Lung microvascular endothelial cell (primary cell): ENCODE measurements around the gene COL9A2. TPM values are rescaled to one million over a fixed set of nuclear protein-coding genes. Genes with fewer than 3 reads are reported as not detected.

Source experiments
- DNase-seq, 2 donors: peaks; one replicate each; pipeline versions ENCODE4 v3.0.0 to v3.0.0-alpha.2; 2010; ENCODE audit warnings: low read depth in 2 of 2
- total RNA-seq: library from RNA; depleted of rRNA; stranded (reverse); fragments of >200 nt; gene quantifications from 2 replicates; pipeline ENCODE4 v1.2.1, GENCODE V29; 2014

The COL9A2 gene
- total RNA-seq, 1 donor from 2014 or later = 0.79 TPM

DNA sequence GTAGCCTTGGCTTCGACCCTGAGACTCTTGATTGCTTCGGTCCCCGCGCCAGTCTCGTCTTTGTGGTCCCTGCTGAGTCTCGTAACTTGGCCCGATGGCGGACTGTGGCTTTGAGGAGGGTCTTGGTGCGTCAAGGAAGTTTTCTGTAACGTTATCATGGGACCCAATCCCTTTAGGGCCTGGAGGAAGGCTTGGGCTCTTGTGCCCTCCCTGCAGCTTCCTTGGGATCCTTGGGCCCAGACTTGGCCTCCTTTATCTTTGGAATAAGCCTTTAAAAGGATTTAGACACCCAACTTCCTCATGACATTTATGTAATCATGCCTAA is 58.7 kb downstream of the COL9A2 start:
- peak in 1 of 2 donors; percentile 44 for DNase-seq

DNA sequence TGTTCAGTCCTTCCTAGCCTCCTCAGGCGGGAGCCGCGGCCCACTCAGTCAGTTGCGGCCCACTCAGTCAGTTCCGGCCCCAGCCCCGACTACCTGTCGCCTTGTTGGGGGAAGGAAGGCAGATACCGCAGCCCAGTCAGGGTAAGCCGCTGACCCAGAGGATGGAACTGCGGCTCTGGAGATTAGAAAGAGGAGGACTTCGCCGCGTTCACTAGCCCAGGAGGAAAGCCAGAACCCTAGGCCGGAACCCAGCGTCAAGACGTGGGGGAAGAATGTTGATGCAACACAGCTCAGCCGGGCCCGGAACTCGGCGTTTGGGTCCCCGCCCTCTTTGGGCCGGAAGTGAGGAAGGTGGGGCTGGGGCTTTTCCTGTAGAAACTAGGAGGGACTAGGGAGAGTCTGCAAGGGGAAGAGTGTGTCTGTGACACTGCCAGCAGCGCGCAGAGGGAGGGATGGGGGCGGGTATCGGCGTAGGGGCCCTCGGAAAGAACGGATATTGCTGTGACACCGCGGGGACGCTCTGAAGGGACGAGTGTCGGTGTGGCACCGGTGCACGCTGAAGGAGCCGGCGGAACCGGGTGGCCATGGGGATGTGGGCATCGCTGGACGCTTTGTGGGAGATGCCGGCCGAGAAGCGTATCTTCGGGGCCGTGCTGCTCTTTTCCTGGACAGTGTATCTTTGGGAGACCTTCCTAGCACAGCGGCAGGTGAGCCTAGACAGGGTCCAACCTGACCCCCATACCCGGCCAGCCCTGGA is 59.2 kb downstream of the COL9A2 start, which contains the start of gene ZMPSTE24:
Gene ZMPSTE24, plus strand, starts transcription at position 549 of the 757 bp plus-strand sequence. Its CDS starts 36 bp downstream, at position 585.
- DNase-seq = peak; percentile 99

GRCh38 chr1:40257313-40257687 is 59.8 kb downstream of the COL9A2 start:
- no peak for DNase-seq

DNA sequence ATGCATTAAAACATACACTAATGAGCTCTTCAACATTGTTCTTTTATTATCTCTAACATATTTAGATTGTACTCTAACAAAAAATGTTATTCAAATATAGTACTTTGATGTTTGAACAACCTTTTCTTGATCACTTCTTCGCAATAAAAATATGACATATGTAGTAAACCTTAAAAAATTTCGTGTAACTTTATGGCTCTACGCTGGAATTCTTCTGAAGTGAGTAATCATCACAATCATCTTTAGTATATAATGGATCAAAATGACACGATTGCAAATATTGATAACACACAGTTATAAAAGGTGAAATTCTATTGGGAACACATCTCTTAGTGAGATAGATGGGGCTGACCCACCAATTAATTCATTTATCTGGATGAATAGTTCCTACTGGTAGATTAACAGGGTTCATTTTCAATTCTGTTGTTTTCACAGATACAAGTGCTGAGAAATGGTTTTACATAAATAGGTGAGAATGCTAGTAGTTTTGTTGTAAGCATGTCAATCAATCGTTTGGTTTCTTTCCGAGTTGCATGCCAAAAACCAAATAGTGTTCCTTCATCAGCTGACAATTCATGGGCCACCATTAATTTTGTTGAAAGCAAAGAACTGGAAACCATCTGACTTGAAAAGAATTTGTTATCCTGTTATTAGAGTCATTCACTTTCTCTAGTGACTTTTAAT is 60.5 kb downstream of the COL9A2 start:
- DNase-seq = peak; percentile 3 to 32

DNA sequence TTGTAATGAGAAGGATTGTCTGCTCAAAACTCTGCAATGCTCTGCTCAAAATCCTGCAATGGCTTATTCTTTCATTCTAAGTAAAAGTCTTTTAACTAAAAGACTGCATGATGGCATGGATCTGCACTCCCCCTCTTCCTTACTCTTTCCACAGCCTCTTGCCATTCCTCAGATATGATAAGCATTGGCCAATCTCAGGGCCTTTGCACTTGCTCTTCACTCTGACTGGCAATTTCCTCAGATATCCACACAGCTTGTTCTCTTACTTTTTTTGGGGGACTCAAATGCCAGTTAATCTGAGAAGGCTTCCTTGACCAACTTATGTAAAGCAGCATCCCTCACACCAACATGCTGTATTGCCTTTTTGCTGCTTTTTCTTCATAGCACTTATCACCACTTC is 61.9 kb downstream of the COL9A2 start:
- DNase-seq = no peak

DNA sequence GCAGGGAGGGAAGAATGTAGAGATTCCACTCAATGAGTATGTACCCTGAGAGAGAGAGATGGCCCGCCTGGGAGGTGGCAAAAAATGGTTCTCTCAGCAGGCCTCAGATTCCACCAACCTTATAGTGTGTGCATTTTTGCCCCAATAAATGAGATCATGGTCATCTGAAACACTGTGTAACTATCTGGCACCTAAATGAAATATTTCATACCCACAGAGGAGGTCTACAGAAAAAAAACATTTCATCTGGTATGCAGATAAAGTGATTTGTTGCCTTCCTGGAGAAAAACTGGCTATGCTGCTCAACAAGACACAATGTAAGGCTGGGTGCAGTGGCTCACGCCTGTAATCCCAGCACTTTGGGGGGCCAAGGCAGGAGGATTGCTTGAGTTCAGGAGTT is 64.5 kb downstream of the COL9A2 start:
- no peak for DNase-seq

DNA sequence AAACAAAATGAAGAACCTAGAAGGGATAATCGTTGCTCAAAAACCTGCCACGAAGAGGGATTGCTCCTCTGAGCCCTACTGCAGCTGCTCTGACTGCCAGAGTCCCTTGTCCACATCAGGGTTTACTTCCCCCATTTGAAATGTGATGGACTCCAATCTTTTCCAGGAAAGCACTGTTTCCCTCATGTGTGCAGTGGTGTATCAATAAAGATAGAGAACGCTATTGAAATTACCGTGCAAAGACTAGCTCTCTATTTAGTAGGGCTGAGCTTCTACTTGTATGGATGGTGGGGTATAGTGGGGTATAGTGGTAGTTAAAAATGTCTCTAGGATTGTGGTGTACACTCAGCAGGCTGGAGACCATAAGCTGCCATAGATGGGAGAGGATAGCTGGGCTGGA is 65.6 kb downstream of the COL9A2 start:
- no peak for DNase-seq

Other genes with a start within 250 kb of the COL9A2 start
- gene PPT1, start 220.0 kb downstream of the COL9A2 start, total RNA-seq = 34.7 and 45.1 TPM in 2 replicates
- gene RLF, start 155.9 kb downstream of the COL9A2 start, total RNA-seq = 12.9 and 19.2 TPM in 2 replicates
- gene TMCO2, start 69.3 kb downstream of the COL9A2 start, total RNA-seq = not detected in 2 replicates
- 40.5 and 64.1 TPM in 2 replicates for gene ZMPSTE24, start 59.0 kb downstream of the COL9A2 start, total RNA-seq
- gene SMAP2, start 56.4 kb upstream of the COL9A2 start, total RNA-seq = 3.1 and 3.4 TPM in 2 replicates
- 0.60 and 0.65 TPM in 2 replicates for gene ZFP69B, start 133.2 kb upstream of the COL9A2 start, total RNA-seq
- 1.3 and 2.0 TPM in 2 replicates for gene ZFP69, start 160.0 kb upstream of the COL9A2 start, total RNA-seq
- gene EXO5, start 191.5 kb upstream of the COL9A2 start, total RNA-seq = 5.4 and 6.0 TPM in 2 replicates
- gene ZNF684, start 214.4 kb upstream of the COL9A2 start, total RNA-seq = 1.4 and 1.5 TPM in 2 replicates